ENCODE data around the gene SPTBN4.

- TF ChIP-seq NRF1 (IDR thresholded peaks at IDR 0.05; ENCODE audit: low read depth, low read length) (no peak), POLR2AphosphoS5 (IDR thresholded peaks at IDR 0.05; ENCODE audit: low read depth, low read length) (no peak), EZH2phosphoT487 (IDR thresholded peaks at IDR 0.05; ENCODE audit: borderline replicate concordance, low read depth) (no peak)
- TF ChIP-seq, protein P1, sequence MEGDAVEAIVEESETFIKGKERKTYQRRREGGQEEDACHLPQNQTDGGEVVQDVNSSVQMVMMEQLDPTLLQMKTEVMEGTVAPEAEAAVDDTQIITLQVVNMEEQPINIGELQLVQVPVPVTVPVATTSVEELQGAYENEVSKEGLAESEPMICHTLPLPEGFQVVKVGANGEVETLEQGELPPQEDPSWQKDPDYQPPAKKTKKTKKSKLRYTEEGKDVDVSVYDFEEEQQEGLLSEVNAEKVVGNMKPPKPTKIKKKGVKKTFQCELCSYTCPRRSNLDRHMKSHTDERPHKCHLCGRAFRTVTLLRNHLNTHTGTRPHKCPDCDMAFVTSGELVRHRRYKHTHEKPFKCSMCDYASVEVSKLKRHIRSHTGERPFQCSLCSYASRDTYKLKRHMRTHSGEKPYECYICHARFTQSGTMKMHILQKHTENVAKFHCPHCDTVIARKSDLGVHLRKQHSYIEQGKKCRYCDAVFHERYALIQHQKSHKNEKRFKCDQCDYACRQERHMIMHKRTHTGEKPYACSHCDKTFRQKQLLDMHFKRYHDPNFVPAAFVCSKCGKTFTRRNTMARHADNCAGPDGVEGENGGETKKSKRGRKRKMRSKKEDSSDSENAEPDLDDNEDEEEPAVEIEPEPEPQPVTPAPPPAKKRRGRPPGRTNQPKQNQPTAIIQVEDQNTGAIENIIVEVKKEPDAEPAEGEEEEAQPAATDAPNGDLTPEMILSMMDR (IDR thresholded peaks at IDR 0.05): no peak
Observed at GRCh38 chr19:40561947-40562346, 95.1 kb downstream of the SPTBN4 start.
